ENCODE data around the gene GMDS. TPM values are rescaled to one million over a fixed set of nuclear protein-coding genes. Genes with fewer than 3 reads are reported as not detected.

Gene GMDS
- total and polyA plus RNA-seq, 2 donors (not counting 1 experiment from before 2014, with no cell fraction given): 11.5 to 16.4 TPM

DNA sequence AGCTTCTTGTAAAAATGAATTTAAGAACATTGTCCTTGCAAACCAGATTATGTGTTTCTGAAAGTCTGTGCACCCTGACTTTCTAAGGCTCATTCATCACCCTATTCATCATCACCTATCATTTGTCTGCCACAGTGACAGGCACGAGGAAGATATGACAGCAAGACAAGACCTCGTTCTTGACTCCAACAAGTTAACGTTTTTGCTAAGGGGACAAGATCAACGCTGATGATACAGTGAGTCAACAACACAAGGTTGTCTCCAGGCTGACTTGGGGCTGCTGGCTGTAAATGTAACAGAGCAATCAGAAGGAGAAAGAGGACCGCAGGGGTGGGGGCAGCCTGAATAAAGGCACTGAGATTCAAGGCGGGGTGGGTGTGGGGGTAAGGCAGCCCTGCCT is 541.5 kb downstream of the GMDS start:
- no peaks in the 10 kb centered on the region for H3K9me3 ChIP-seq (ENCODE audit: control extremely low read depth in 1 of 3, control insufficient read depth in 2 of 3, insufficient read depth in 1 of 3, low read length in 2 of 3)
- no peak for TF ChIP-seq EZH2 (IDR thresholded peaks at IDR 0.05; ENCODE audit: borderline replicate concordance, insufficient read depth, low read depth, low read length, poor library complexity, severe bottlenecking)
- TF ChIP-seq, protein P1, sequence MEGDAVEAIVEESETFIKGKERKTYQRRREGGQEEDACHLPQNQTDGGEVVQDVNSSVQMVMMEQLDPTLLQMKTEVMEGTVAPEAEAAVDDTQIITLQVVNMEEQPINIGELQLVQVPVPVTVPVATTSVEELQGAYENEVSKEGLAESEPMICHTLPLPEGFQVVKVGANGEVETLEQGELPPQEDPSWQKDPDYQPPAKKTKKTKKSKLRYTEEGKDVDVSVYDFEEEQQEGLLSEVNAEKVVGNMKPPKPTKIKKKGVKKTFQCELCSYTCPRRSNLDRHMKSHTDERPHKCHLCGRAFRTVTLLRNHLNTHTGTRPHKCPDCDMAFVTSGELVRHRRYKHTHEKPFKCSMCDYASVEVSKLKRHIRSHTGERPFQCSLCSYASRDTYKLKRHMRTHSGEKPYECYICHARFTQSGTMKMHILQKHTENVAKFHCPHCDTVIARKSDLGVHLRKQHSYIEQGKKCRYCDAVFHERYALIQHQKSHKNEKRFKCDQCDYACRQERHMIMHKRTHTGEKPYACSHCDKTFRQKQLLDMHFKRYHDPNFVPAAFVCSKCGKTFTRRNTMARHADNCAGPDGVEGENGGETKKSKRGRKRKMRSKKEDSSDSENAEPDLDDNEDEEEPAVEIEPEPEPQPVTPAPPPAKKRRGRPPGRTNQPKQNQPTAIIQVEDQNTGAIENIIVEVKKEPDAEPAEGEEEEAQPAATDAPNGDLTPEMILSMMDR (IDR thresholded peaks at IDR 0.05): no peak
- H3K36me3 ChIP-seq (replicated peaks in 1 of 2; ENCODE audit: control extremely low read depth in 1 of 2, control insufficient read depth in 1 of 2, extremely low read depth in 1 of 2, insufficient read depth in 2 of 2, low read length in 1 of 2): no peaks in the 10 kb centered on the region
- ATAC-seq (ENCODE audit: low read depth) (no peak), DNase-seq (no peak)
- no peak overlapping the region for H3K4me3 Mint-ChIP-seq
- H3K79me2 ChIP-seq (ENCODE audit: control insufficient read depth, insufficient read depth, low read length): no peaks in the 10 kb centered on the region
- H2AFZ ChIP-seq (ENCODE audit: insufficient read depth, low read depth, low read length, poor library complexity, severe bottlenecking): no peak overlapping the region
- WGBS (ENCODE audit: insufficient coverage): 97% methylated on average over 6 of the region's 6 CpGs
- no peaks in the 10 kb centered on the region for H3K4me1 Mint-ChIP-seq
- ChIA-PET POLR2A (no interaction called here), CTCF (no interaction called here)
- H3K27me3 Mint-ChIP-seq: no peaks in the 10 kb centered on the region
- intact Hi-C loops (cut with micrococcal nuclease): no loop called here
- H3K9ac ChIP-seq (ENCODE audit: low read length): no peak overlapping the region
- no peaks in the 10 kb centered on the region for H3K27me3 ChIP-seq (replicated peaks in 1 of 4; ENCODE audit: control extremely low read depth in 1 of 4, control insufficient read depth in 3 of 4, insufficient read depth in 4 of 4, low read length in 3 of 4)
- H3K27ac Mint-ChIP-seq: no peak overlapping the region
- no peak overlapping the region for H3K4me3 ChIP-seq (ENCODE audit: control extremely low read depth in 1 of 5, extremely low read depth in 1 of 5, insufficient read depth in 1 of 5, low read depth in 2 of 5, low read length in 4 of 5)
- H4K20me1 ChIP-seq (ENCODE audit: control insufficient read depth, insufficient read depth, low read length, poor library complexity, severe bottlenecking): no peaks in the 10 kb centered on the region
- H3K4me2 ChIP-seq (replicated peaks; ENCODE audit: low read depth, low read length, poor library complexity, severe bottlenecking): no peak overlapping the region
- no peak overlapping the region for H3K27ac ChIP-seq (ENCODE audit: low read length in 2 of 2)
- no peaks in the 10 kb centered on the region for H3K4me1 ChIP-seq (ENCODE audit: control insufficient read depth in 2 of 2, insufficient read depth in 2 of 2, low read length in 2 of 2)
- H3K9me3 Mint-ChIP-seq (ENCODE audit: insufficient read depth): no peaks in the 10 kb centered on the region

DNA sequence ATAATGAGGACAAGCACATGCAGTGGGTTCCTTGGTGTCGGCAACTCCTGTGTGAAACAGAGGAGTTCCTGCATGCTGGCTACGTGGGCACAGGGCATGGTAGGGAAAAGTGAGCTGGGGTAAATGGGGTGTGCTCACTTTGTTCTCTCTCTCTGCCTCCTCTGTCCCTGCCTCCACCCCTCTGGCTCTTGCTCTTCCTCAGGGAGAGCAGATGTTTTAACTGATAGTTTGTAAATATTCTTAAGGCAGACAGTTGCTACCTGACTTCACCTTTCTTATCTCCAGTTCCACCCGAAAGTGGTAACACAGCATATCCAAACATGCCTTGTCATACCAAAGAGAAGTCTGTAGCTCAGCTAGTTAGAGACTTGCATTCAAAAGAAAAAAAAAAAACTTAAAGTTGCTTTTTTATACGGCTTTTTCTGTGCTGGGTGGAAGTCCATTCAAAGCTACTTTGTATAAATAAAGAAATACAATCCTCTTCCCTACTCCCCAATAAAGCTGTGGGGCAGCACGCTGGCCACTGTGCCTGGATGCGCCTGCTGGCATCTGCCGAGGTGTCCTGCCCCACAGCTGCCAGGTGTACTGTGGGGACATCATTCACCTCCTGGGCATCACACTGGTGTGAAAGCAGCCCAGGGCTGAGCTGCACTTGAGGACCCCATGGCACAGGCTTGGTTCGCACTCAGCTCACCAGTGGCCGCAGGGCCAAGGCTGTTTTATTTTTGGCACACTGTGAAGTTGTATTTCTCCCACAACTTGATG is 542.1 kb downstream of the GMDS start:
- H3K79me2 ChIP-seq (ENCODE audit: control insufficient read depth, insufficient read depth, low read length): no peaks in the 10 kb centered on the region
- Mint-ChIP-seq H3K9me3 (ENCODE audit: insufficient read depth) (no peaks in the 10 kb centered on the region), H3K4me1 (no peaks in the 10 kb centered on the region), H3K27ac (no peak overlapping the region), H3K27me3 (no peaks in the 10 kb centered on the region), H3K4me3 (no peak overlapping the region)
- H3K4me1 ChIP-seq (ENCODE audit: control insufficient read depth in 2 of 2, insufficient read depth in 2 of 2, low read length in 2 of 2): no peaks in the 10 kb centered on the region
- H4K20me1 ChIP-seq (ENCODE audit: control insufficient read depth, insufficient read depth, low read length, poor library complexity, severe bottlenecking): no peaks in the 10 kb centered on the region
- no peak overlapping the region for H3K9ac ChIP-seq (ENCODE audit: low read length)
- no peaks in the 10 kb centered on the region for H3K27me3 ChIP-seq (replicated peaks in 1 of 4; ENCODE audit: control extremely low read depth in 1 of 4, control insufficient read depth in 3 of 4, insufficient read depth in 4 of 4, low read length in 3 of 4)
- H3K27ac ChIP-seq (ENCODE audit: low read length in 2 of 2): no peak overlapping the region
- CTCF ChIA-PET: no interaction called here
- intact Hi-C loops (cut with micrococcal nuclease): no loop called here
- H3K4me2 ChIP-seq (replicated peaks; ENCODE audit: low read depth, low read length, poor library complexity, severe bottlenecking): no peak overlapping the region
- no peak overlapping the region for H3K4me3 ChIP-seq (ENCODE audit: control extremely low read depth in 1 of 5, extremely low read depth in 1 of 5, insufficient read depth in 1 of 5, low read depth in 2 of 5, low read length in 4 of 5)
- DNase-seq: no peak
- 90% methylated on average over 4 of the region's 9 CpGs for WGBS (ENCODE audit: insufficient coverage)
- no peaks in the 10 kb centered on the region for H3K36me3 ChIP-seq (replicated peaks in 1 of 2; ENCODE audit: control extremely low read depth in 1 of 2, control insufficient read depth in 1 of 2, extremely low read depth in 1 of 2, insufficient read depth in 2 of 2, low read length in 1 of 2)
- H3K9me3 ChIP-seq (ENCODE audit: control extremely low read depth in 1 of 3, control insufficient read depth in 2 of 3, insufficient read depth in 1 of 3, low read length in 2 of 3): no peaks in the 10 kb centered on the region
- TF ChIP-seq, protein P1 (IDR thresholded peaks at IDR 0.05): no peak
- TF ChIP-seq EZH2 (IDR thresholded peaks at IDR 0.05; ENCODE audit: borderline replicate concordance, insufficient read depth, low read depth, low read length, poor library complexity, severe bottlenecking): no peak
- POLR2A ChIA-PET: no interaction called here
- no peak overlapping the region for H2AFZ ChIP-seq (ENCODE audit: insufficient read depth, low read depth, low read length, poor library complexity, severe bottlenecking)
- ATAC-seq (ENCODE audit: low read depth): no peak
